GM18511 (cell line): ENCODE data around the gene FBXW10B.
"Not testable (repeated sequence)": the region's sequence is repeated elsewhere in the genome, so short reads cannot be mapped to it uniquely, and the experiment has no call there.

Experiments
- ATAC-seq: cut with Tn5 transposase; IDR thresholded peaks from one replicate; pipeline ENCODE4 v1.9.1; 2021; ENCODE audit warnings: mild to moderate bottlenecking, moderate library complexity; ENCODE audit not compliant: unreplicated experiment

Gene FBXW10B

GRCh38 chr17:15642505-15643251 lies 23.2 kb upstream of the FBXW10B start:
- ATAC-seq = not testable (repeated sequence)

DNA sequence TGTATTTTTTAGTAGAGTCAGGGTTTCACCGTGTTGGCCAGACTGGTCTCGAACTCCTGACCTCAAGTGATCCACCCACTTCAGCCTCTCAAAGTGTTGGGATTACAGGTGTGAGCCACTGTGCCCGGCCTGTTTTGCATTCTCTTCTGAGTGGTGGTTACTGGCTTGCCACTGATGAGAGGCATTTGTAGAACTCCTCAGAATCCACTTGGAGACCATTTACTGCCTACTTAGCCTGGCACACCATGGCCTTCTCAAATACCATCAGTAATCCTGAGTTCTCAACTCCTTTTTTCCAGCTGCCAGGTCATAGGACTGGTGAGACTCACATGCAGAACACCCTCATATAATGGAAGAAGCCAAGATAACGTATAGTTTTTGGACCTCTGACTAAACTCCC lies 22.5 kb upstream of the FBXW10B start:
- ATAC-seq = not testable (repeated sequence)

DNA sequence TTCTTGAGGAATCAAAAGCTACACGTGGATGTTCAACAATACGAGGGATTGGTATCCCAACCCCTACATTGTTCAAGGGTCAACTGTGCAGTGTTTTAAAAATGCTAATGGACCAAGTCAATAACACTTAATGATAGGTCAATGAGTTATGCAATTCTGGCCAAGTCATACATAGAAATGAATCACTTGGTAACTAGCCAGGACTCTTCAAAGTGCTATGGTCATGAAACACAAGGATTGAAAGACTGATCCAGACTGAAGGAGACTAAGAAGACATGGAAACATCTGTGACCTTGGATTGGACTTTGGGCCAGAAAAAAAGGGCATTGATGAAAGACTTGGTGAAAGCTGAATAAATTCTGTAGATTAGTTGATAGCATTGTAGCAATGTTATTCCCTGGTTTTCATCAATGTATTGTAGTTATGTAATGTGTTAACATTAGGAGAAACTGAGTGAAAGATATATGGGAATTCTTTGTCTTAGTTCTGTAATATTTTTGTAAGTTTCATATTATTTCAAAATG lies 11.5 kb upstream of the FBXW10B start:
- not testable (repeated sequence) for ATAC-seq

DNA sequence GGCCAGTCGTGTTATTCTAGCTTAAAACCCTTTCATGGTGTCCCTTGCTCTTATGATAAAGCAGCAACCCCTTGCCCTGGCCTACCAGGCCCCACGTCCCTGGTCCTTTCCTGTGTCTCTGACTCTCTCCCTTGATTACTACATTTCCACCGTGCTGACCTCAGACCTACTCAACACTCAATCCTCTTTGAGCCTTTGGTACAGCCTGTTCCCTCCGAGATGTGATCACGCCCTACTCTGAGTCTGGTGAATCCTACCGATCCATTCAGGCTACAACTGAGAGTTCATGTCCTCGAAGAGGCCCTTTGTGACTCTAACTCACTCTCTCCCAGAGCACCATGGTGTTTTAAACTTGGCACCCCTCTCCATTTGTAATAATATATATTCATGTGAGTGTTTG lies 10.5 kb upstream of the FBXW10B start:
- not testable (repeated sequence) for ATAC-seq

- ATAC-seq = not testable (repeated sequence)
Measured at GRCh38 chr17:15623661-15624209, 4.2 kb upstream of the FBXW10B start.

GRCh38 chr17:15623255-15623654 lies 3.8 kb upstream of the FBXW10B start:
- ATAC-seq = not testable (repeated sequence)

DNA sequence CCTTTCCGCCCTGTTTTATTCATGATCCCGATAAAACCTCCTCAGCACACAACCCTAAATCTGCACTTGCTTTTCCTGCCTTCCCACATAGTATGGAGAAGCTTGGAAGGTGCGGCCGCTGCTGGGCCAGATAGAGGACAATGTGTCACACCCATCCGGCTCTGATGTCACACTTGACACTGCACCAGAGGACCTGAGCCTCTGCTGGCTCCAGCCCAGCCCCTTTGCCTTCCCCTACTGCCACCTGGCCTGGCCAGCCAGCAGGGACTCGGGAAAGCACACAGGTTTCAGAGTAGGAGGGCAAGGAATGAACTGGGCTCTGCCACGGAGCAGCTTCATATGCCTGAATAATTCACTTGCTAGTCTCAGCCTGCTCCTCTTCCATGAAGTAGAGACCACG lies 2.6 kb upstream of the FBXW10B start:
- ATAC-seq = not testable (repeated sequence)

GRCh38 chr17:15616828-15617227 lies 2.7 kb downstream of the FBXW10B start:
- not testable (repeated sequence) for ATAC-seq

DNA sequence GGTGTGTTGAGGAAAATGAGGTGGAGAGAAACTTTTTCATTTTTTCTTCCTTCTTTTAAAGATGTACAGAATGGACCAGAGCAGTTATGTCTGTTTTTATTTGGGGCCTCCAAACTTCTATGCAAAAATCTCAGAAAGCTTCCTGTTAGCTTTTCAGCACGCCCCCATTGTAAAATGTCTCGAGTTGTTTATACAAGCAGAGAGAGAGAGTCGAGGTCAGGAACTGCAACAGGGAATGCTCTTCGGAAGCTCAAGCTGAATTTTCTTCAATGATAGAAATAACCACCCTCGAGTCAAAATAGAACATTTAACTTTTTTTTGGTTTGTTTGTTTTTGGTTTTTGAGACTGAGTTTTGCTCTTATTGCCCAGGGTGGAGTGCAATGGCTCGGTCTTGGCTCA lies 3.7 kb downstream of the FBXW10B start:
- not testable (repeated sequence) for ATAC-seq

- ATAC-seq = not testable (repeated sequence)
Measured at GRCh38 chr17:15613111-15613510, 6.4 kb downstream of the FBXW10B start.

GRCh38 chr17:15592960-15593359 lies 26.5 kb downstream of the FBXW10B start:
- not testable (repeated sequence) for ATAC-seq

- not testable (repeated sequence) for ATAC-seq
Measured at GRCh38 chr17:15591986-15592385, 27.5 kb downstream of the FBXW10B start.

GRCh38 chr17:15590844-15591243 lies 28.7 kb downstream of the FBXW10B start:
- not testable (repeated sequence) for ATAC-seq

DNA sequence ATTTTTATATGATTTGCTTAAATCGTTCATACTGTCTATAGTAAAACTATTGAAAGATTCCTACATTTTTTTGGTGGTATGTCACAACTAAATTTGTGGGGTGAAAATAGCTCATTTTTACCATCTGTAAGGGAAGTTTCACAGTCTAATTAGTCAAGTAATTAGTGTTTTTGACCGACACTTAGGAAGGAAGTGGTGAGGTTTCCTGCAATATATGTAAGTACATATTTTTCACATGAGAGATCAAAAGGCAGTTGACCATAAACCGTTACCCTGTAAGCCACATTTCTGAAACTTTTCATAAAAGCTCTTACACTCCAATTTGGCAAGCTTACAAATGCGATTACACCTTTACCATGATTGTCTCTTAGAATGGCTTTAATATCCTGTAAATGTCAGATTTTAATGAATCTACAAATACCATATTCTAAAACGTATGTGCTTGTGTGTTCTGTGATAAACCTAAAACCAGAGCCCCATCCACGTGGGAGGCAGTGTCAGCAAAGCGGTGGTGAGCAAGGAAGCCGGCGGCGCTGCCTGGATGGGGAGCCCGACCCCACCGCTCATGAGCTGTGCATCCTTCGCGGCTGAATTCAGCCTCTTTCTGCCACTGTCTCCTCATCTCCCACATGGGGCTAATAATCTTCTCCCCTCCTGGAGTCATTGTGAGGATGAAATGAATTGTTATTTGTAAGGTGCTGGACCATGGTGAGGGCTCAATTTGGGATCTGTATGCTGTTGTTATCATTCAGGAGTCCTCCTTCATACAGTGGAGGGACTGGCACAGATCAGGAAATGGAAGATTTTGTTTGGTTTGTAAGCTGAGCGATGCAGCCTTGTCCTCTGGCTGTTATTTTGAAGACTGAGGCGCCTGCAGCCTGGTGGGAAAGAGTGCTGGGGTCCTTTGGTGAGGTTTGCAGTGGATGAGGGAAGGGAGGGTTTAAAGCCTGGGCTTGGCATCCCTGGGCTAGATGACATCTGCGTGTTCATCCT lies 29.7 kb downstream of the FBXW10B start:
- ATAC-seq = peak; percentile 82

DNA sequence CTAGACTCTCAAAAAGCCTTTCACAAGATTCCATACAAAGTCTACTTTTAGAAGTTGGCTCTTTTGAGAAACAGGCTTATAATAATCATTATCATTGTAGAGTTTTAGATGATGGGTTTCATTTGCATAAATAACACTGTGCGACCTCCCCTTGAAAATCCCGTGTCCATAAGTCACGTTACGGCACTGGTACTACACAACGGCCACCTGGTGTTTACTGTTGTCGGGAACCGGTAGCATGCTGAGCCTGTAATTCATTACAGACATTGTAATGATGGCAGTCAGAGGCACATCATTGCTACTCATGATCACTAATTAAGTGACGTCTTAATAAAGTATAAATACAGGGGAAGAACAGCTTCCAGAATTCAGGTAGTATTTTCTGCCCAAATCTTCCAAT lies 31.5 kb downstream of the FBXW10B start:
- ATAC-seq = not testable (repeated sequence)

GRCh38 chr17:15583313-15583712 lies 36.2 kb downstream of the FBXW10B start:
- not testable (repeated sequence) for ATAC-seq

- not testable (repeated sequence) for ATAC-seq
Measured at GRCh38 chr17:15581462-15581861, 38.0 kb downstream of the FBXW10B start.

- ATAC-seq = not testable (repeated sequence)
Measured at GRCh38 chr17:15576848-15577247, 42.7 kb downstream of the FBXW10B start.

GRCh38 chr17:15574660-15575059 lies 44.8 kb downstream of the FBXW10B start:
- ATAC-seq = not testable (repeated sequence)

DNA sequence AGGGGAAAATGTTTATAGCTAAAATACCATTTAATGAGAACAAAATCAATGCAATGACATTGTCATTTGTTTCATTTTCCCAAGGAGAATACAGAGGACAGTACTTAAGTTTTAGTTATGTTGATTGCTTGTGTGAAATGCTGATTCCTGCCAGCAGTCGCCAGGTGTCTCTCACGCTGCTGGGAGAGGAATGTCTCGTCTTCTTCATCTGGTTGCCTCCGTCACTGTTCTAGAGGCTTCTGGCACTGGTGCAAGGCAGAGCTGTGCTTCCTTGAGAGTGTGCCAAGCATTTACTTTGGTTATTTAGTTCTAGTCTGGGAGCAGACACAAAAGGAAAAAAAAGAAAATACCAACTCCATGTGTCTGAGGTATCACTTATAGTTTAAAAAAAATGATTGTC lies 45.6 kb downstream of the FBXW10B start:
- not testable (repeated sequence) for ATAC-seq
